Activated CD8-positive, alpha-beta memory T cell treated with anti-CD3 and anti-CD28 coated beads, Interleukin-2, amount 50 U/mL, for 24 hours (primary cell): ENCODE results near the gene DYSF.

ENCODE experiments used
- DNase-seq: peaks from one replicate; pipeline ENCODE4 v3.0.0-alpha.2; 2020; ENCODE audit errors: extremely low read depth

Gene DYSF

DNA sequence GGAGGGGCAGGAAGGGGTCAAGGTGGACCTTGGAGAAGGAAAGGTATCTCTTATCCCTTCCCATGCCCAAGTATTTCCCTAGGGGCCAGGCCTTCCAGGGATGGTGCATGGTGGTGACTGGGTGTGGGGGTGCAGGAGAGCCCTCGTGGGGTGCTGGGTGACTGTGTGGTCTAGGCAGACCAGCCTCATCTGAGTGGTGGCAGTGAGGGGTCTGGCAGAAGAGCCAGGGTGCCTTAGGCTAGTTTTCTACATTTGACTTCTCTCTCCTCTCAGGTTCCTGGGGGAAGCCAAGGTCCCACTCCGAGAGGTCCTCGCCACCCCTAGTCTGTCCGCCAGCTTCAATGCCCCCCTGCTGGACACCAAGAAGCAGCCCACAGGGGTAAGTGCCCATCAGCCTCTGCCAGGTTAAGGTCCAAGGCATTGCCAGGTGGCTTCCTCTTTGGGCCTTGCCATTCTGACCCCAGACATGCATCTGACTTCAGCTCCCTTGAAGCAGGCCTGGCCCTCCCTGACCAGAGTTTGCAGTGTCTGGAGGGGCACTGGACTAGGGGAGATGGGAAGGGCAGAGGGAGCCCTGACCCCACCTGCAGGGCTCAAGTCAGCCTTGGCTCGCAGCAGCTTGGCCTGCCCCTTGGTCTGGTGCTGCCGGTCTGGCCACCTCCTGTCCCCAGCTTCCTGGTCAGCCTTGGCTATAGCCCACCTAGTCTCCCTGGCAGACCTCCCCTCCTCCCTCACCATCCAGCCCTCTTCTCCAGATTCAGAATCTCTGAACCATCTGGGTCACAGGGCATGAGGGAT is 49.8 kb downstream of the DYSF start:
- no peak for DNase-seq

DNA sequence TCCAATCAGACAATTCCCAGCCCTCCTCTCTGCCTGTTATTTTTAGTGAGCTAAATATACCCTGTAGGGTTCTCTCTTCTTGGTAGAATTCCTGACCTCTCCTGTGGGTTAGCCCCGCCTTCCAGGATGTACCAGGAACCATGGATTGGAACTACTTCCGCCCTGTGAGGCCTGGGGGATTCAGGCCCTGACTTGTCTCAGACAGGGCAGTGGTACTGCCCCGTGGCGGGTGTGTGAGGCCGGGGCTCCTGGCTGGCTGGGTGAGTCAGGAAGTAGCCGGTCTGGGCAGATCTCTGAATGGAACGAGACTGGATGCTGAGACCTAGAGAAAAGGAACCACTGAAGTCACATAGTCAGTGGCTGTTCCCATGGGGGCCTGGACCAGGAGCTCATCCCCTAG is 50.5 kb downstream of the DYSF start:
- DNase-seq, result no peak

DNA sequence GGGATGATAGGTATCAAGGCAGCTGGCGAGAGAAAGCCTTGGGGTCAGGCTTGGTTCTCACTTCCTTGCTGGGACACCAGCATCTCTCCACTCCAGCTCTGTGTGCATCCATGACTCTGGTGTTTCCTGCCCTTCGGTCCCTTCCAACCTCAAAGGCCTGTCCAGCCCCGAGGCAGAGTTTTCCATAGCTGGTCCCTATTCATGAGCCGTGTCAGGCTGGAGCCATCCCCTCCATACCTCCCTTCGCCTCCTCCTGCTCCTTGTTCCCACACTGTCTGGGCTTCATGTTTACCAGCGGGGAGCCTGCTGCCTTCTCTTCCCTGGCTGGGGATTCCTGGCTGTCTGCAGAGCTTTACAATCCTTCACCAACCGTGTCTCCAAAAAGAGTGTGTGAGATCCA is 51.2 kb downstream of the DYSF start:
- DNase-seq, result no peak

DNA sequence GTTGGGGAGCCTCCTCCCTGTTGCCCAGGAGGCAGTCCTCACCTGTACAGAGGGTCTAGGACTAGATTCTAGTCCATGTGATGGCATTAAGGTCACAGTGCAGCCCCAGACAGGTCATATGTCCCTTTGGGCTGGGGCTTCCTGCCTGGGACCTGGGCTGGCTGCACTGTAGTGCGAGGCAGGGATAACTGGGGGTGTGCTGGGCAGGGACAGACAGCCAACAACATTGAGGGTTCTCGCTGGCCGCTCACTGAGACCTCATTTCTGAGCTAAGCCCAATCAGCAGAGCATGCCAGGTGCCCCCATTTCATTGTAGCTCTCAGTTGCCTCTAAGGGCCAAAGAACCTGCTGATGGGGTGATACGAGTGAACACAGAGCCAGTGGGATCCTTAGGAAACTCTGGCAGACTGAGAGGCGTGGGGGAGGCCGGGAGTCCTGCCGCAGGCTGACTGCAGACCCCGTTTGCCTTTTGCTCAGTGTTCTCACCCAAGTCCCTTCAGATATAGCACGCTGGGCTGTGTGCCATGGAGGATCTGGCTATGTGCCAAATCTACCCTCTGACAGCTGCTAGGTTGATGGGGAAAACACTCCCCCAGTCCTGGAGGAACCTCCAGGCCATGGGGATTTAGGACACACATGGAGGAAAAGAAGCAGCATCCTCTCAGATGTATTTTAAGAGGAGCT is 51.9 kb downstream of the DYSF start:
- no peak for DNase-seq

GRCh38 chr2:71505770-71506140 is 52.4 kb downstream of the DYSF start:
- no peak for DNase-seq

DNA sequence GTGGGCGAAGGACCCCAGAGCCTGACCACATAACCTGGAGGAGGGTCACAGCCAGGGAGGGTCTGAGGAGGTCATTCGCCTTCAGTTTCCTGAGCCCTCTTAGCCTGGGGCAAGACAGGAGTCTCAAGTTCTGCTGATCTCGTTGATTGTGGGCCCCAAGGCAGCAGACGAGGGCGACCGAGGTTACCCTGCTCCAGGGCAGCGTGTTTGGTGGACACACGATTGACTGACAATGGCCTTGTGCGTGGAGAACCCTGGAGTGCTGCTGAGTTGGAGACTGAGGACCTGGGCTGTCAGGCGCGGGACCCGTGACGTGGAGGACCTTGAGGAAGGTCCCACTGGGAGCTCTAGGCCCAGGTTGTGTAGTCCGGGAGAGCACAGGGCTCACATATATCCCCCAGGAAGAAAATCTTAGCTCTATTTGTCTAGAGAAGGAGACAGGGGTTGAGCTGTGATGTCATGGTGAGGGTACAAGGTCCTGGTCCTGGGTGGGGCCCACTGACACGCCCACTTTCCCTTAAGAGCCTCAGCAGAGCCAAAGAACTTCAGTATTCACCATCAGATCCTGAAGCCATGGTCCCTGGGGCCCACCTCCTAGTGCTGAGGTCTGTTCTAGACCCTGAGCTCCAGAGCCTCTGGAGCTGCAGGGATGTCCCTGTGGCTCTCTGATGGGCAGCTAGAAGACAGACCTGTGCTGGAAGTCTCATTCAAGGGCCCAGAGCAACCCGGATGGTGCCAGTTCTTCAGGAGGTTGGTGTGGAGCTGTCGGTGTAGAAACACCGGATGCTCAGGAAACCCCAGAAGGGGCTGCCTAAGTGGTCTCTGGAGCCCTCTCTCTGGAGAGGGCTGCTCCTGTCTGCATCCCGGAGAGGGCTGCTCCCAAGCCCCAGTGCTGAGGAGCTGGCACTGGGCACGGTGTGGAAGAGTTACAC is 53.1 kb downstream of the DYSF start:
- no peak for DNase-seq

- DNase-seq, result no peak
These were observed 54.1 kb downstream of the DYSF start for GRCh38 chr2:71507476-71507875.

- DNase-seq, result peak; percentile 36
These were observed 56.9 kb downstream of the DYSF start for GRCh38 chr2:71510196-71510807.

DNA sequence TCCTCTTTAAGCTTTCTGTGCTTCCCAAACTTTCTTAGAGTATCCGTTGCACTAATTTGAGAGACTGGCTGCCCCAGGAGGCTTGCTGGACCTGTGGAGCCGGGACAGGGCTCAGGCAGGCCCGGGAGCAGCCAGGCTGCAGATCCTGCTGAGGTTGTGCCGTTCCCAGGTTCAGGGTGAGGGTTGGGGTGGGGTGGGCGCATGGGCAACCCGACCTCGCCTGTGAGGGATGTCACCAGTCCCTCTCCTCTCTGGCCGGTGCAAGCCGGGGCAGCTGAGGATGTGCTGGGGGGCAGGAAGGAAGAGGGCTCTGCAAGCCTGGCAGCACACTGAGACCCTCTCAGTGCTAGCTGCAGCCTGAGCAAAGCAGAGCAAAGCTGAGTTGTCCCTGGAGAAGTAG is 57.6 kb downstream of the DYSF start:
- no peak for DNase-seq

- no peak for DNase-seq
These were observed 58.4 kb downstream of the DYSF start for GRCh38 chr2:71511776-71512175.

- DNase-seq, result no peak
These were observed 59.0 kb downstream of the DYSF start for GRCh38 chr2:71512386-71512785.

GRCh38 chr2:71513096-71513495 is 59.7 kb downstream of the DYSF start:
- no peak for DNase-seq

GRCh38 chr2:71513721-71514120 is 60.4 kb downstream of the DYSF start:
- DNase-seq, result no peak

DNA sequence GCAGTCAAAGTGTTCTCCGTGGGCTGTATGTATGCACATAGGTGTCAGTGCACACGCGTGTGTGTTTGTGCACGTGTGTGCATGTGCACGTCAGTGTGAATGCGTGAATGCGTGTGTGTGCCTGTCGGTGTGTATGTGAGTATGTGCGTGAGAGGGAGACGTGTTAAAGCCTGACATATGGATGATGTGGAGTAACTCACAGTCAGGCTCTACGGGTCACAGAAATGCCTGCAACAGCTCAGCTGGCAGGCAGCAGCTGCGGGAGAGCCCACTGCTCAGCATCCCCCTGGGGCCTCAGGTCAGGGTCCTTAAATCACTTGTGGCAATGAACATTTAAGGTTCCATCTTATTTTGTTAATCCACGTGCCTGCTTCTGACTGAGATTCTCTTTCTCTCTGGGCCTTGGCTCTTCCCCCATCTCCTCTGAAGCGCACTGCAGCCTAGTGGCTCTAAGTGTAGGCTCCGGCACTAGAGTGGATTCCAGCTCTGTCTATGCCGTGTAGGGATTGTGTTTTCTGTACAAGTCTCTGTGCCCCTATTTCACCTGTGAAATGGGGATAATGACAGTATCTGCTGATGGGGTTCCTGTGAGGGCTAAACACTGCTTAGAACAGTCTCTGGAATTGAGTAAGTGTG is 63.0 kb downstream of the DYSF start:
- DNase-seq, result no peak

DNA sequence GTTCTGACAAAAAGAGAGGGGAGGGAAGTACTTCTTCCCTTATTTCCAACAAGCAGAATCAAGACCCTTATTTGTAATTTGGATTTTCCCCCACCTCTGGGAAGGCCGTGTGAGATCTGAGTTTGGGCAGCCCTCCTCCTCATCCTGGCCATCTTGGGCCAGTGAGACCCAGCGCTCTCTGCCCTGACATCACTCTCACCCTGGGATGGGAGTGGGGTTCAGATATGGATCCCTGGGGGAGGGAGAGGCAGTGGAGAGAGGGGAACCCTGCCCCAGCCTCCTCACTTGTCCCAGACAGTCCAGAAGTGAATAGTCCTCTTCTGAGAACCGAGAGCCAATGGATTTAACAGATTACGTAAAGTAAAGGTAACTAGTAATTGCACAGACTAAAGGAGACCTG is 64.5 kb downstream of the DYSF start:
- no peak for DNase-seq

- no peak for DNase-seq
These were observed 68.1 kb downstream of the DYSF start for GRCh38 chr2:71521436-71521950.

DNA sequence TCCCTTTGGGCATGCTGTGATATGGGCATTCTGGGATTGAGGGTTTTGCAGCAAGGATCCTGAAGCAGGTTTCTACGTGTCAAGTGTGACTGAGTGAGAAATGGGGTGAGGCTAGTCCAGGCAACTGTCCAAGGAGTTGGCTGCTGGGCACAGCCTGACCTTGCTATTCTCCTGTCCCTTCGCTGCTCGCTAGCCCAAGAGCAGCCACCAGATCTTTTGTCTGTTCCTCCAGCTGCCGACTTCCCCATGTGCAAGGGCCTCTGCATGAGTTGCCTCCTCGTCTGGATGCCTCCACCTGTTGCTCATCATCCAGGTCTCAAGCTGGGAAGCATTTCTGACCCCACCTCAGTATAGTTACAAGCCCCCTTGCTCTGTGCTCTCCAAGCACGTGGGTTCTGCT is 71.1 kb downstream of the DYSF start:
- no peak for DNase-seq

DNA sequence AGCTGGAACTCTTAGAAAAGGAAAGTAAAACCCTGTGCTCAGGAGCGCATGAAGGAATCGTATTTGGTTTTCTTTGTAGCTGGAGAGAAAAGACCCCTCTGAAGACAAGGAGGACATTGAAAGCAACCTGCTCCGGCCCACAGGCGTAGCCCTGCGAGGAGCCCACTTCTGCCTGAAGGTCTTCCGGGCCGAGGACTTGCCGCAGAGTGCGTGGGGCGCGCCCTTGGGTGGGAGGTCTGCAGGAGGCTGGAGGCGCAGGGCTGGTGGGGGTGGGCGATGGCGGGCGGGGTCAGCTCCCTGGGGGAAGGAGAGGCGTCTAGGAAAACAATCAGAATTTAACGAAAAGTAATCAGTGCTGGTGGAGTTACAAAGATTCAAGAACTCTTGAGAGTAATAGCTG is 72.8 kb downstream of the DYSF start:
- DNase-seq, result no peak

- DNase-seq, result no peak
These were observed 73.6 kb downstream of the DYSF start for GRCh38 chr2:71526975-71527374.

DNA sequence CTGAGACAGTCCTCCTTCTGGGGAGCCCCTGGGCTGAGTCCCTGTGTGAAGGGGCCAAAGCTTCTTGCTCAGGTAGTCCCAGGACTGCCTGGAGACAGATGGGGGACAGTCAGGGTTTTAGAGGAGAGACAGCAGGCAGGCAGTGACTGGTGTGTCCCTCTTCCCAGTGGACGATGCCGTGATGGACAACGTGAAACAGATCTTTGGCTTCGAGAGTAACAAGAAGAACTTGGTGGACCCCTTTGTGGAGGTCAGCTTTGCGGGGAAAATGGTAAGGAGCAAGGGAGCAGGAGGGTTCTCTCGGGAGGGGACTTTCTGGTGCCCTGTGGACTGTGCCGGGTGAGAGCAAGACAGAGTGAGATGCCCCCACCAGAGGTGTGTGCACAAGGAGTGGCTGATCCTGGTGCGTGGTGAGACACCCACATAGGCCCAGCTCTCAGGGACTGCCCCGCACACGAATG is 74.8 kb downstream of the DYSF start:
- no peak for DNase-seq

GRCh38 chr2:71528749-71529148 is 75.4 kb downstream of the DYSF start:
- no peak for DNase-seq
